NB4 (cell line): ENCODE measurements around the gene KCNQ5.

Experiments
- DNase-seq: peaks from one replicate; pipeline ENCODE4 v3.0.0; 2010; ENCODE audit warnings: low read depth
- H3K4me3 ChIP-seq: one replicate; pipeline ENCODE4 v1.5.1; 2011; ENCODE audit warnings: mild to moderate bottlenecking, low read depth, low read length, moderate library complexity
- CTCF ChIP-seq: IDR thresholded peaks from one replicate; pipeline ENCODE4 v1.5.1; 2012; ENCODE audit warnings: low read depth, low read length
- MAX ChIP-seq: IDR thresholded peaks from 2 replicates; pipeline ENCODE4 v1.6.1; 2011; ENCODE audit warnings: low read depth, low read length
- MYC ChIP-seq: IDR thresholded peaks from 2 replicates; pipeline ENCODE4 v1.6.1; 2011; ENCODE audit warnings: low read depth, low read length
- POLR2A ChIP-seq: IDR thresholded peaks from 2 replicates; pipeline ENCODE4 v1.6.1; 2011; ENCODE audit warnings: mild to moderate bottlenecking; ENCODE audit not compliant: insufficient read length; ENCODE audit errors: extremely low read depth

Gene KCNQ5

GRCh38 chr6:72916906-72917305, 295.0 kb downstream of the KCNQ5 start:
- no peak overlapping the region for H3K4me3 ChIP-seq
- TF ChIP-seq POLR2A (no peak), MAX (no peak), CTCF (no peak), MYC (no peak)
- DNase-seq = no peak

- no peak overlapping the region for H3K4me3 ChIP-seq
- DNase-seq = no peak
- no peak for TF ChIP-seq CTCF
- no peak for TF ChIP-seq MAX
- no peak for TF ChIP-seq POLR2A
- TF ChIP-seq MYC = no peak
Observed at GRCh38 chr6:72922401-72922800, 300.5 kb downstream of the KCNQ5 start.

GRCh38 chr6:72925136-72925535, 303.3 kb downstream of the KCNQ5 start:
- TF ChIP-seq POLR2A = no peak
- TF ChIP-seq CTCF = no peak
- no peak for TF ChIP-seq MAX
- TF ChIP-seq MYC = no peak
- H3K4me3 ChIP-seq = no peak overlapping the region
- DNase-seq = no peak

GRCh38 chr6:72930556-72931132, 308.8 kb downstream of the KCNQ5 start:
- no peak for TF ChIP-seq POLR2A
- TF ChIP-seq MAX = no peak
- no peak for DNase-seq
- no peak overlapping the region for H3K4me3 ChIP-seq

- TF ChIP-seq MAX = no peak
- TF ChIP-seq POLR2A = no peak
- TF ChIP-seq MYC = no peak
- TF ChIP-seq CTCF = no peak
- DNase-seq = no peak
- H3K4me3 ChIP-seq = no peak overlapping the region
Observed at GRCh38 chr6:72931325-72931887, 309.5 kb downstream of the KCNQ5 start.

- no peak for DNase-seq
- TF ChIP-seq POLR2A = no peak
- H3K4me3 ChIP-seq = no peak overlapping the region
Observed at GRCh38 chr6:72933233-72933632, 311.4 kb downstream of the KCNQ5 start.
